Keratinocyte (primary cell): ENCODE data around the gene RPS2. TPM values are rescaled to one million over a fixed set of nuclear protein-coding genes. Genes with fewer than 3 reads are reported as not detected.

Experiments
- DNase-seq: peaks from one replicate; pipeline ENCODE4 v3.0.0-alpha.2; 2011; ENCODE audit warnings: low read depth, missing footprints, low spot score
- FAIRE-seq: peaks from 2 replicates; lab custom pipeline; 2011; peaks lifted over from hg19 to GRCh38; lab: Jason Lieb, UNC
- H2AFZ ChIP-seq: 2 replicates; pipeline ENCODE4 v1.6.0; 2012; ENCODE audit warnings: low read length, control low read depth, inconsistent platforms; ENCODE audit not compliant: control insufficient read depth
- H3K27ac ChIP-seq: 2 replicates; pipeline ENCODE4 v1.5.1; 2011; ENCODE audit warnings: low read length; ENCODE audit not compliant: control insufficient read depth, insufficient read depth
- H3K27me3 ChIP-seq: 3 replicates; pipeline ENCODE4 v1.6.0; 2011; ENCODE audit warnings: low read length; ENCODE audit not compliant: control insufficient read depth, insufficient read depth; ENCODE audit errors: extremely low read depth
- H3K36me3 ChIP-seq, 2 experiments: 2 replicates in 1 of 2; 3 replicates in 1 of 2; pipeline ENCODE4 v1.5.1; 2011; ENCODE audit warnings: low read length in 2 of 2, mild to moderate bottlenecking in 1 of 2; ENCODE audit not compliant: control insufficient read depth in 2 of 2, insufficient read depth in 2 of 2; ENCODE audit errors: extremely low read depth in 1 of 2
- H3K4me1 ChIP-seq: 3 replicates; pipeline ENCODE4 v1.5.1; 2011; ENCODE audit warnings: low read length; ENCODE audit not compliant: control insufficient read depth, insufficient read depth; ENCODE audit errors: extremely low read depth
- H3K4me2 ChIP-seq: 3 replicates; pipeline ENCODE4 v1.6.0; 2011; ENCODE audit warnings: low read depth, low read length; ENCODE audit not compliant: control insufficient read depth, insufficient read depth; ENCODE audit errors: extremely low read depth
- H3K4me3 ChIP-seq, 3 experiments: fragments of 200-600 bp in 1 of 3; sonication (generic) in 1 of 3; 2 replicates in 2 of 3; 3 replicates in 1 of 3; pipeline ENCODE4 v1.5.1; 2011 to 2016; ENCODE audit warnings: low read length in 3 of 3, mild to moderate bottlenecking in 3 of 3, control low read depth in 2 of 3, inconsistent platforms in 1 of 3, low read depth in 1 of 3, mixed read lengths in 1 of 3, mixed run types in 1 of 3, moderate library complexity in 1 of 3; ENCODE audit not compliant: control insufficient read depth in 2 of 3, insufficient read depth in 2 of 3; ENCODE audit errors: extremely low read depth in 1 of 3
- H3K79me2 ChIP-seq: 2 replicates; pipeline ENCODE4 v1.6.0; 2012; ENCODE audit warnings: low read length; ENCODE audit not compliant: control insufficient read depth, insufficient read depth
- H3K9ac ChIP-seq: 3 replicates; pipeline ENCODE4 v1.6.0; 2011; ENCODE audit warnings: low read length; ENCODE audit not compliant: control insufficient read depth, insufficient read depth; ENCODE audit errors: extremely low read depth
- H3K9me1 ChIP-seq: 3 replicates; pipeline ENCODE4 v1.6.0; 2011; ENCODE audit warnings: low read length; ENCODE audit not compliant: control insufficient read depth, insufficient read depth; ENCODE audit errors: extremely low read depth
- H3K9me3 ChIP-seq: 2 replicates; pipeline ENCODE4 v1.5.1; 2012; ENCODE audit warnings: low read depth, low read length; ENCODE audit not compliant: control insufficient read depth
- H4K20me1 ChIP-seq: 3 replicates; pipeline ENCODE4 v1.6.0; 2011; ENCODE audit warnings: low read length; ENCODE audit not compliant: control insufficient read depth, insufficient read depth; ENCODE audit errors: extremely low read depth
- CTCF ChIP-seq, 3 experiments: IDR thresholded peaks in 1 of 3; conservative IDR thresholded peaks in 1 of 3; optimal IDR thresholded peaks in 1 of 3; 2 replicates in 2 of 3; 3 replicates in 1 of 3; pipeline versions ENCODE3 to v1.5.1; 2011; ENCODE audit warnings: low read length in 3 of 3, mild to moderate bottlenecking in 3 of 3, moderate library complexity in 2 of 3, control low read depth in 1 of 3, inconsistent platforms in 1 of 3; ENCODE audit not compliant: insufficient read depth in 2 of 3; ENCODE audit errors: extremely low read depth in 1 of 3
- EZH2 ChIP-seq: IDR thresholded peaks from one replicate; pipeline ENCODE4 v1.6.1; 2012; ENCODE audit warnings: inconsistent platforms, mild to moderate bottlenecking, low read length, moderate library complexity
- dilution Hi-C: fragments of 300-500 bp; cut with MboI; formaldehyde crosslinking; loops from one replicate; pipeline ENCODE4 v1.7.0; 2020; ENCODE audit warnings: low sequenced_read_pairs; ENCODE audit not compliant: extremely low pct_ligation_motif_present
- polyA plus RNA-seq, 5 experiments: library from polyadenylated mRNA; depleted of rRNA in 3 of 5; stranded (reverse) in 3 of 5; stranded (forward) in 1 of 5; unstranded in 1 of 5; fragments of >200 nt; gene quantifications; 1 replicate in 1 of 5; 2 replicates in 3 of 5; 3 replicates in 1 of 5; pipeline versions ENCODE4 v1.2.1 to v1.2.3, GENCODE V29; 2011 to 2012; ENCODE audit warnings: missing spikeins in 2 of 5, low read depth in 1 of 5, low replicate concordance in 1 of 5

RPS2 gene
- polyA plus RNA-seq, 1 donor (not counting 4 experiments of a cell fraction or from before 2014, with no cell fraction given), result 3,573 TPM

DNA sequence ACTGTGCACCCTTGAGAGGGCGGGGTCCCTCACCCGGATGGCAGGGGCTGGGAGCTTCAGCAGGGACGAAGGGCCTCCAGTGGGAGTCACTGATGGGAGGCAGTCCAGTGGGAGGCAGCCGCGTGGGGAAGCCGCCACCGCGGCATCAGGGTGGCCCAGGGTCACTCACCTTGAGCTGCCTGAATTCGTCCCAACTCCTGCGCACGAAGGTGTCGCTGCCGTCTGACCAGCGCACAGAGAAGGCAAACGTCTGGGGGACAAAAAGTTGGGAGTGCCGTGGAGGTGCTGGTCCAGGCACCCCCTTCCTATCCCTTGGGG is 16.1 kb upstream of the RPS2 start:
- Histone ChIP-seq H3K9me3 (no peaks in the 10 kb centered on the region), H3K4me2 (no peak overlapping the region), H3K4me1 (peaks cover 37% of the 10 kb centered on the region), H3K9ac (no peak overlapping the region), H3K9me1 (peaks cover 2% of the 10 kb centered on the region), H2AFZ (no peak overlapping the region), H3K4me3 (no peak overlapping the region), H3K79me2 (peaks cover 2% of the 10 kb centered on the region), H4K20me1 (no peaks in the 10 kb centered on the region), H3K27ac (no peak overlapping the region), H3K36me3 (peaks cover 11 to 19% of the 10 kb centered on the region in 2 experiments), H3K27me3 (peaks cover 34% of the 10 kb centered on the region)
- FAIRE-seq (no peak), DNase-seq (no peak)
- no peak for TF ChIP-seq CTCF (optimal IDR thresholded peaks at IDR 0.05 in 1 of 3, IDR thresholded peaks at IDR 0.05 in 1 of 3, conservative IDR thresholded peaks at IDR 0.05 in 1 of 3; ENCODE audit: extremely low read depth in 1 of 3, insufficient read depth in 2 of 3, low read length in 3 of 3)
- TF ChIP-seq EZH2, result no peak
- dilution Hi-C loops, result no loop called here

DNA sequence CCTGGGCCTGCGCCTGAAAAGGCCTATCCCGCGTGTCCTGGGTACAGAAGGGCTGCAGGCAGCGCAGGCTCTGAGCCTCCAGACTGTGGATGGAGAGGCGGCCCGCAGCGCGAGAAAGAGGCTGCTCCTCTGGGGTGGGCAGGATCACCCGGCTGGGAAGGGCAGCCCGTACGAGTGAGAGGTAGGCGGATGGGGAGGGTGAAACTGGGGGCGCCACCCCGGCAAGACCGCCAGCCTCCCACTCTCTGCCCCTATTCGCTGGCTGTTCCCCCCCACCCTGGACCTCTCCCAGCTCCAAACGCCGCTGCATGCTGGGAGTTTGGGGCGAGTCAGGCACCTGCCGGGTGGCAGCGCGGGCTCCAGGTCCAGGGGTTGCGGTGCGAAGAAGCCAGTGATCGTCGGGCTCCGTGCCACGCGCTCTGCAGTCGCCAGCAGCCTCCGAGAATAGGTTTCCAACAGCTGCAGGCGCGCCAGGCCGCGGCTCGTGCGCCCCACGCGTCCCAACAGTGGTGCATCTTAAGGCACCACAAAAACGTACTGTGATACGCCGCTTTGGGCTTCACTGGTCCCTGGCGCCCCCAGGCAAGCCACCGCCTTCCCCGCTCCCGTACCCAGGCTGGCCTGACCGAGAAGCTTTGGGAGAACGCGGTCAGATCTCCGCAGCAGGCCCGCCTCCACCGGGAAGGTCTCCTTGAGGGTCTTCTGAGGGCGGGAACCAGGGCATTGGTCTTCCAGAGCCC is 15.6 kb upstream of the RPS2 start:
- Histone ChIP-seq H3K27me3 (peaks cover 34% of the 10 kb centered on the region), H3K9ac (peak overlapping the region; percentile 57), H2AFZ (no peak overlapping the region), H3K79me2 (peaks cover 2% of the 10 kb centered on the region), H3K4me2 (peak overlapping the region; percentile 61), H3K27ac (no peak overlapping the region), H3K4me1 (peaks cover 32% of the 10 kb centered on the region), H3K9me3 (no peaks in the 10 kb centered on the region), H3K9me1 (peaks cover 2% of the 10 kb centered on the region), H4K20me1 (no peaks in the 10 kb centered on the region), H3K36me3 (peaks cover 14 to 16% of the 10 kb centered on the region in 2 experiments), H3K4me3 (peak overlapping the region; percentile 40 to 52 (median 51))
- dilution Hi-C loops, result no loop called here
- no peak for DNase-seq
- no peak for FAIRE-seq
- TF ChIP-seq CTCF (optimal IDR thresholded peaks at IDR 0.05 in 1 of 3, IDR thresholded peaks at IDR 0.05 in 1 of 3, conservative IDR thresholded peaks at IDR 0.05 in 1 of 3; ENCODE audit: extremely low read depth in 1 of 3, insufficient read depth in 2 of 3, low read length in 3 of 3), result no peak
- TF ChIP-seq EZH2, result no peak
